HL-60 (cell line): ENCODE data around the gene GABRB1.

Experiments used
- DNase-seq, 2 experiments: peaks; one replicate each; pipeline ENCODE4 v3.0.0-alpha.2; 2010 to 2020; ENCODE audit warnings: low read depth in 1 of 2, low spot score in 1 of 2
- H3K27ac ChIP-seq: fragments of 250-450 bp; sonication (Bioruptor Pico); replicated peaks from 2 replicates; pipeline ENCODE4 v1.5.1; 2020; ENCODE audit warnings: mild to moderate bottlenecking, moderate library complexity
- H3K27me3 ChIP-seq: fragments of 250-450 bp; sonication (Bioruptor Pico); 2 replicates; pipeline ENCODE4 v1.5.1; 2021; ENCODE audit warnings: mild to moderate bottlenecking, moderate library complexity; ENCODE audit not compliant: insufficient read depth, poor library complexity, severe bottlenecking
- H3K4me3 ChIP-seq: replicated peaks from 2 replicates; pipeline ENCODE4 v1.5.1; 2011; ENCODE audit warnings: mild to moderate bottlenecking, control low read depth, low read length; ENCODE audit not compliant: insufficient read depth
- GABPA ChIP-seq: IDR thresholded peaks from 2 replicates; pipeline ENCODE4 v1.6.1; 2012; ENCODE audit warnings: low read depth
- POLR2AphosphoS5 ChIP-seq: IDR thresholded peaks from 2 replicates; pipeline ENCODE4 v1.6.1; 2012; ENCODE audit warnings: low read depth
- SPI1 ChIP-seq: IDR thresholded peaks from 2 replicates; pipeline ENCODE4 v1.6.1; 2012; ENCODE audit warnings: low read depth, mild to moderate bottlenecking, borderline replicate concordance
- TF ChIP-seq, protein P1 (sequence below): IDR thresholded peaks from one replicate; pipeline ENCODE4 v1.5.1; 2011; ENCODE audit warnings: low read length, control low read depth, inconsistent platforms; ENCODE audit not compliant: insufficient read depth
- TF ChIP-seq, protein P2 (sequence below): IDR thresholded peaks from 2 replicates; pipeline ENCODE4 v1.6.1; 2012; ENCODE audit warnings: low read depth; ENCODE audit not compliant: insufficient replicate concordance

GABRB1 gene

DNA sequence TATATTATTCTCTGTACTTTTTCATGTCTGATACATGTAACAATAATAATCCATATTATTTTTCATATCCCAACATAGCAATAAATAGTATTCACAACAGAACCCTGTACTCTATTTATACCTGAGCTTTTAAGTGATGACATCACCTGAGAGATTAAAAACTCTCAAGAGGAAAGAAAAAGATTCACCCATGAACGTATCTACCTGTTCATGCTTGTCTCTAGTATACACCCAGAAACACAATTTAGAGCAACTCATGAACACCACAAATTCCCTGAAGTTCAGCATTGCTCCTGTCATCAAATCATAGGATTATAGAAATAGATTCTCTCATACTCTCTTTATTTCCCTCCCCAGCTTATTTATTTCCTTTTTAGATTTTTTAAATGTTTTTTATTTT lies 185.9 kb downstream of the GABRB1 start:
- TF ChIP-seq SPI1 (no peak), POLR2AphosphoS5 (no peak), GABPA (no peak)
- TF ChIP-seq, protein P1, sequence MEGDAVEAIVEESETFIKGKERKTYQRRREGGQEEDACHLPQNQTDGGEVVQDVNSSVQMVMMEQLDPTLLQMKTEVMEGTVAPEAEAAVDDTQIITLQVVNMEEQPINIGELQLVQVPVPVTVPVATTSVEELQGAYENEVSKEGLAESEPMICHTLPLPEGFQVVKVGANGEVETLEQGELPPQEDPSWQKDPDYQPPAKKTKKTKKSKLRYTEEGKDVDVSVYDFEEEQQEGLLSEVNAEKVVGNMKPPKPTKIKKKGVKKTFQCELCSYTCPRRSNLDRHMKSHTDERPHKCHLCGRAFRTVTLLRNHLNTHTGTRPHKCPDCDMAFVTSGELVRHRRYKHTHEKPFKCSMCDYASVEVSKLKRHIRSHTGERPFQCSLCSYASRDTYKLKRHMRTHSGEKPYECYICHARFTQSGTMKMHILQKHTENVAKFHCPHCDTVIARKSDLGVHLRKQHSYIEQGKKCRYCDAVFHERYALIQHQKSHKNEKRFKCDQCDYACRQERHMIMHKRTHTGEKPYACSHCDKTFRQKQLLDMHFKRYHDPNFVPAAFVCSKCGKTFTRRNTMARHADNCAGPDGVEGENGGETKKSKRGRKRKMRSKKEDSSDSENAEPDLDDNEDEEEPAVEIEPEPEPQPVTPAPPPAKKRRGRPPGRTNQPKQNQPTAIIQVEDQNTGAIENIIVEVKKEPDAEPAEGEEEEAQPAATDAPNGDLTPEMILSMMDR = no peak
- TF ChIP-seq, protein P2, sequence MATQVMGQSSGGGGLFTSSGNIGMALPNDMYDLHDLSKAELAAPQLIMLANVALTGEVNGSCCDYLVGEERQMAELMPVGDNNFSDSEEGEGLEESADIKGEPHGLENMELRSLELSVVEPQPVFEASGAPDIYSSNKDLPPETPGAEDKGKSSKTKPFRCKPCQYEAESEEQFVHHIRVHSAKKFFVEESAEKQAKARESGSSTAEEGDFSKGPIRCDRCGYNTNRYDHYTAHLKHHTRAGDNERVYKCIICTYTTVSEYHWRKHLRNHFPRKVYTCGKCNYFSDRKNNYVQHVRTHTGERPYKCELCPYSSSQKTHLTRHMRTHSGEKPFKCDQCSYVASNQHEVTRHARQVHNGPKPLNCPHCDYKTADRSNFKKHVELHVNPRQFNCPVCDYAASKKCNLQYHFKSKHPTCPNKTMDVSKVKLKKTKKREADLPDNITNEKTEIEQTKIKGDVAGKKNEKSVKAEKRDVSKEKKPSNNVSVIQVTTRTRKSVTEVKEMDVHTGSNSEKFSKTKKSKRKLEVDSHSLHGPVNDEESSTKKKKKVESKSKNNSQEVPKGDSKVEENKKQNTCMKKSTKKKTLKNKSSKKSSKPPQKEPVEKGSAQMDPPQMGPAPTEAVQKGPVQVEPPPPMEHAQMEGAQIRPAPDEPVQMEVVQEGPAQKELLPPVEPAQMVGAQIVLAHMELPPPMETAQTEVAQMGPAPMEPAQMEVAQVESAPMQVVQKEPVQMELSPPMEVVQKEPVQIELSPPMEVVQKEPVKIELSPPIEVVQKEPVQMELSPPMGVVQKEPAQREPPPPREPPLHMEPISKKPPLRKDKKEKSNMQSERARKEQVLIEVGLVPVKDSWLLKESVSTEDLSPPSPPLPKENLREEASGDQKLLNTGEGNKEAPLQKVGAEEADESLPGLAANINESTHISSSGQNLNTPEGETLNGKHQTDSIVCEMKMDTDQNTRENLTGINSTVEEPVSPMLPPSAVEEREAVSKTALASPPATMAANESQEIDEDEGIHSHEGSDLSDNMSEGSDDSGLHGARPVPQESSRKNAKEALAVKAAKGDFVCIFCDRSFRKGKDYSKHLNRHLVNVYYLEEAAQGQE = no peak
- Histone ChIP-seq H3K27ac (no peak overlapping the region), H3K27me3 (no peaks in the 10 kb centered on the region), H3K4me3 (no peak overlapping the region)
- no peak for DNase-seq

DNA sequence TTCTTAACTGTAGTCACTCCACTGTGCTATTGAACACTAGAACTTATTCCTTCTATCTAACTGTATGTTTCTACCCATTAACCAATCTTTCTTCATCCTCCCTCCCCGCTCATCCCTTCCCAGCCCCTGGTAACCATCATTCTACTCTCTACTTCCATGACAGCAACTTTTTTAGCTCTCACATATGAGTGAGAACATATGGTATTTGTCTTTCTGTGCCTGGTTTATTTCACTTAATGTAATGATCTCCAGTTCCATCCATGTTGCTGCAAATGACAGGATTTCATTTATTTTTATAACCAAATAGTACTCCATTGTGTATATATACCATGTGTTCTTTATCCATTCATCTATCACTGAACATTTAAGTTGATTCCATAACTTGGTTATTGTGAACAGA lies 186.5 kb downstream of the GABRB1 start:
- Histone ChIP-seq H3K27me3 (no peaks in the 10 kb centered on the region), H3K4me3 (no peak overlapping the region), H3K27ac (no peak overlapping the region)
- no peak for TF ChIP-seq POLR2AphosphoS5
- TF ChIP-seq GABPA = no peak
- TF ChIP-seq, protein P1 = no peak
- no peak for TF ChIP-seq SPI1
- TF ChIP-seq, protein P2 = no peak
- DNase-seq = no peak

DNA sequence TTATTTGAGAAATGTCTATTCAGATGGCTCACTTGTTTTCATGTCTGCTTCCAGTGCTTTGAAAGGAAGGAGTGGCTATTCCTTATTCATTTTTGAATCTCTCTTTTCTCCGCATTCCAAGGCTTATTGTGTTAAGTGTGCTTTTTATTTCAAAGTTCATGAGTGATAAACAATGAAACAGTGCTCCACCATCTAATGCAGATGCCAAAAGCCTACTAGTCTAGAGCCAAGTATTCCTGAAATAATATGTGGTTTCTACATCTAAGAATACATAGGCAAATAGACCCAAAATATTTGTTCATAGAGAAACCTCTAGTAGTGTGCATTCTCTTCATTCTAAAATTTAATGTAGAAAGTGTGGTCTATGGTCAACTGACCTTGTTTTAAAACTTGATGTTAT lies 187.3 kb downstream of the GABRB1 start:
- no peak for DNase-seq
- TF ChIP-seq, protein P1 = no peak
- TF ChIP-seq GABPA (no peak), SPI1 (no peak), POLR2AphosphoS5 (no peak)
- TF ChIP-seq, protein P2 = no peak
- Histone ChIP-seq H3K27ac (no peak overlapping the region), H3K4me3 (no peak overlapping the region), H3K27me3 (no peaks in the 10 kb centered on the region)
